HFF-Myc (cell line): ENCODE measurements around the gene NRG4.

ENCODE experiments used
- DNase-seq: peaks from one replicate; pipeline ENCODE4 v3.0.0-alpha.2; 2011; ENCODE audit warnings: low read depth; ENCODE audit errors: extremely low read depth
- H3K4me3 ChIP-seq: replicated peaks from 2 replicates; pipeline ENCODE4 v1.5.1; 2011; ENCODE audit warnings: low read depth, mild to moderate bottlenecking, control low read depth, low read length
- CTCF ChIP-seq: IDR thresholded peaks from 2 replicates; pipeline ENCODE4 v1.5.1; 2012; ENCODE audit warnings: mild to moderate bottlenecking, low read depth, low read length, control low read depth; ENCODE audit errors: missing control alignments

NRG4 gene

GRCh38 chr15:75947092-75947491 lies 65.1 kb downstream of the NRG4 start:
- DNase-seq: no peak
- no peak overlapping the region for H3K4me3 ChIP-seq
- no peak for TF ChIP-seq CTCF

- peak; percentile 21 for DNase-seq
- H3K4me3 ChIP-seq: no peak overlapping the region
- TF ChIP-seq CTCF: no peak
Measured at GRCh38 chr15:75945953-75946352, 66.3 kb downstream of the NRG4 start.

- no peak for DNase-seq
- H3K4me3 ChIP-seq: no peak overlapping the region
- TF ChIP-seq CTCF: no peak
Measured at GRCh38 chr15:75943713-75944215, 68.5 kb downstream of the NRG4 start.

- H3K4me3 ChIP-seq: no peak overlapping the region
- no peak for DNase-seq
- no peak for TF ChIP-seq CTCF
Measured at GRCh38 chr15:75943246-75943645, 69.0 kb downstream of the NRG4 start.

- H3K4me3 ChIP-seq: no peak overlapping the region
- no peak for TF ChIP-seq CTCF
- no peak for DNase-seq
Measured at GRCh38 chr15:75942464-75942863, 69.8 kb downstream of the NRG4 start.

GRCh38 chr15:75930866-75931265 lies 81.4 kb downstream of the NRG4 start:
- H3K4me3 ChIP-seq: no peak overlapping the region
- no peak for TF ChIP-seq CTCF
- DNase-seq: no peak

GRCh38 chr15:75929799-75930565 lies 82.2 kb downstream of the NRG4 start:
- TF ChIP-seq CTCF: no peak
- no peak overlapping the region for H3K4me3 ChIP-seq
- no peak for DNase-seq
